Cardiac ventricle fibroblast (primary cell): ENCODE data around the gene COMMD4. TPM values are rescaled to one million over a fixed set of nuclear protein-coding genes. Genes with fewer than 3 reads are reported as not detected.

ENCODE experiments used
- total RNA-seq: library from RNA; depleted of rRNA; stranded (reverse); fragments of >200 nt; gene quantifications from 2 replicates; pipeline ENCODE4 v1.2.3, GENCODE V29; 2015

COMMD4 gene
- total RNA-seq, result 43.5 and 57.4 TPM in 2 replicates

GRCh38 chr15:75335705-75336355, at the start of gene COMMD4:
TSS of gene COMMD4 (plus strand) at chr15:75336063. CDS start at chr15:75336090, 27 bp downstream.

GRCh38 chr15:75346796-75347221, 10.9 kb downstream of the COMMD4 start, which contains the start of gene NEIL1:
TSS of gene NEIL1 (plus strand) at chr15:75347039. CDS start at chr15:75348906, 1,867 bp downstream.

GRCh38 chr15:75367913-75368688, 32.2 kb downstream of the COMMD4 start, which contains the start of gene MAN2C1:
TSS of gene MAN2C1 (minus strand) at chr15:75368607. CDS start at chr15:75368583, 24 bp downstream.

Other genes starting within 250 kb of the COMMD4 start
- 10.7 and 11.5 TPM in 2 replicates for gene C15orf39, start 134.2 kb upstream of the COMMD4 start, total RNA-seq
- not detected in 2 replicates for gene GOLGA6C, start 77.7 kb upstream of the COMMD4 start, total RNA-seq
- gene GOLGA6D, start 53.2 kb upstream of the COMMD4 start, total RNA-seq, result not detected in 2 replicates
- 3.5 and 7.2 TPM in 2 replicates for gene NEIL1, start 11.0 kb downstream of the COMMD4 start, total RNA-seq
- gene MAN2C1, start 32.5 kb downstream of the COMMD4 start, total RNA-seq, result 59.9 and 70.4 TPM in 2 replicates
- 26.2 and 29.8 TPM in 2 replicates for gene SIN3A, start 115.6 kb downstream of the COMMD4 start, total RNA-seq
- 14.5 and 18.1 TPM in 2 replicates for gene PTPN9, start 243.3 kb downstream of the COMMD4 start, total RNA-seq